Endodermal cell (in vitro differentiated cells): ENCODE measurements around the gene XRN1. TPM values are rescaled to one million over a fixed set of nuclear protein-coding genes. Genes with fewer than 3 reads are reported as not detected.
A peak's percentile ranks its signal among the peaks of the same experiment; 100 is the strongest.
"Not testable (repeated sequence)": the region's sequence is repeated elsewhere in the genome, so short reads cannot be mapped to it uniquely, and the experiment has no call there.

ENCODE experiments used
- DNase-seq: peaks from one replicate; pipeline ENCODE4 v3.0.0-alpha.2; 2017
- H3K27ac ChIP-seq: 2 replicates; pipeline ENCODE4 v1.5.1; 2013; ENCODE audit warnings: mild to moderate bottlenecking, low read depth, low read length, moderate library complexity
- H3K27me3 ChIP-seq: 2 replicates; pipeline ENCODE4 v1.6.1; 2013; ENCODE audit warnings: mild to moderate bottlenecking, low read length, moderate library complexity; ENCODE audit not compliant: insufficient read depth, control insufficient read depth, poor library complexity, severe bottlenecking
- H3K36me3 ChIP-seq: 2 replicates; pipeline ENCODE4 v1.7.0; 2013; ENCODE audit warnings: mild to moderate bottlenecking, low read length, moderate library complexity; ENCODE audit not compliant: control insufficient read depth, insufficient read depth
- H3K4me1 ChIP-seq: one replicate; pipeline ENCODE4 v1.7.0; 2013; ENCODE audit warnings: low read length; ENCODE audit not compliant: control insufficient read depth, insufficient read depth
- H3K4me3 ChIP-seq: 2 replicates; pipeline ENCODE4 v1.5.1; 2013; ENCODE audit warnings: mild to moderate bottlenecking, low read length, moderate library complexity
- H3K9ac ChIP-seq: 2 replicates; pipeline ENCODE4 v1.6.1; 2013; ENCODE audit warnings: mild to moderate bottlenecking, low read length, moderate library complexity; ENCODE audit not compliant: poor library complexity, severe bottlenecking; ENCODE audit errors: extremely low read depth
- H3K9me3 ChIP-seq: 2 replicates; pipeline ENCODE4 v1.6.1; 2013; ENCODE audit warnings: mild to moderate bottlenecking, low read length, moderate library complexity; ENCODE audit not compliant: control insufficient read depth
- H3K27ac Mint-ChIP-seq: 2 replicates; pipeline ENCODE4 v1.8.0; 2020; ENCODE audit warnings: mixed read lengths
- H3K27me3 Mint-ChIP-seq: 2 replicates; pipeline ENCODE4 v1.8.0; 2021; ENCODE audit warnings: mild to moderate bottlenecking, mixed read lengths; ENCODE audit not compliant: insufficient read depth
- H3K36me3 Mint-ChIP-seq: 2 replicates; pipeline ENCODE4 v1.8.0; 2020; ENCODE audit warnings: low read depth, mixed read lengths
- H3K4me1 Mint-ChIP-seq: 2 replicates; pipeline ENCODE4 v1.8.0; 2020; ENCODE audit warnings: mixed read lengths
- H3K4me3 Mint-ChIP-seq: 2 replicates; pipeline ENCODE4 v1.8.0; 2020; ENCODE audit warnings: mild to moderate bottlenecking, moderate library complexity, mixed read lengths
- H3K9me3 Mint-ChIP-seq: 2 replicates; pipeline ENCODE4 v1.8.0; 2020; ENCODE audit warnings: mild to moderate bottlenecking, mixed read lengths
- CTCF ChIP-seq: fragments of 200-600 bp; sonication (generic); conservative IDR thresholded peaks from 2 replicates; pipeline ENCODE4 v1.5.0; 2021; ENCODE audit warnings: antibody characterized with exemption, mild to moderate bottlenecking
- WGBS, 2 experiments: methylation state at CpG; one replicate each; pipeline versions ENCODE4 v1.1.5 to v1.1.7; 2013; ENCODE audit warnings: missing lambda C conversion rate in 2 of 2, mixed read lengths in 1 of 2; ENCODE audit not compliant: insufficient coverage in 1 of 2, insufficient read length in 1 of 2; 5-methylcytosine and 5-hydroxymethylcytosine counted together
- total RNA-seq, 2 donors: library from RNA; stranded (reverse); fragmentation: NEBNext Ultra II Directional in 1 of 2; extraction: Animal tissue kit (Norgen Biotek cat#: 25700) in 1 of 2; gene quantifications; 2 replicates in 1 of 2; 3 replicates in 1 of 2; pipeline ENCODE4 v1.2.1, GENCODE V29; 2021

Gene XRN1
- total RNA-seq, 2 donors from 2014 or later: 27.6 to 29.3 TPM

DNA sequence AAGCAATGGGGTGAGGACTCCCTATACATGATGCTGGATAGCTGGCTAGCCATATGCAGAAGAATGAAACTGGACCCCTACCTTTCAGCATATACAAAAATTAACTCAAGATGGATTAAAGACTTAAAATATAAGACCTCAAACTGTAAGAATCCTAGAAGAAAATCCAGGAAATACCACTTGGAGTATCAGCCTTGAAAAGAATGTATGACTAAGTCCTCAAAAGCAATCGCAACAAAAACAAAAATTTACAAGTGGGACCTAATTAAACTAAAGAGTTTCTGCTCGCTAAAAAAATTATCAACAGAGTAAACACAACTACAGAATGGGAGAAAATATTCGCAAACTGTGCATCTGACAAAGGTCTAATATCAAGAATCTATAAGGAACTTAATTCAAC is 94.3 kb downstream of the XRN1 start:
- Mint-ChIP-seq H3K9me3 (peaks cover 2% of the 10 kb centered on the region), H3K27me3 (no peaks in the 10 kb centered on the region), H3K4me3 (no peak overlapping the region), H3K27ac (no peak overlapping the region), H3K36me3 (peaks cover 47% of the 10 kb centered on the region), H3K4me1 (no peaks in the 10 kb centered on the region)
- Histone ChIP-seq H3K4me1 (no peaks in the 10 kb centered on the region), H3K9me3 (no peaks in the 10 kb centered on the region), H3K4me3 (no peak overlapping the region), H3K9ac (no peak overlapping the region), H3K27me3 (no peaks in the 10 kb centered on the region), H3K27ac (no peak overlapping the region), H3K36me3 (peaks cover 72% of the 10 kb centered on the region)
- no peak for DNase-seq
- TF ChIP-seq CTCF: no peak
- WGBS, 2 experiments: 94 to 95% methylated on average over 3 of the region's 3 CpGs

DNA sequence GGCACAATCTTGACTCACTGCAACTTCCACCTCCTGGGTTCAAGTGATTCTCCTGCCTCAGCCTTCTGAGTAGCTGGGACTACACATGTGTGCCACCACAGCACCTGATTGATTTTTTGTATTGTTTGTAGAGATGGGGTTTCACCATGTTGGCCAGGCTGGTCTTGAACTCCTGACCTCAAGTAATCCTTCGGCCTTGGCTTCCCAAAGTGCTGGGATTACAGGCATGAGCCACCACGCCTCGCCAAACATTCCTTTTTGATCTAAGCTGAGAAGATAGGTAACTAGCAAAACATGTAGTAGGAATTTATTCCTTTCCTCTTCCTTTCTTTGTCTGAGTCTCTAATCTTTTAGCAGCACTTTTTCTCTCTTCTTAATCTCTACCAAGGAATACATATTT is 95.1 kb downstream of the XRN1 start:
- not testable (repeated sequence) for H3K27ac ChIP-seq, H3K9ac ChIP-seq, H3K4me1 Mint-ChIP-seq, H3K9me3 Mint-ChIP-seq, DNase-seq, H3K27ac Mint-ChIP-seq, H3K27me3 Mint-ChIP-seq, H3K9me3 ChIP-seq, H3K4me1 ChIP-seq, H3K4me3 ChIP-seq, H3K27me3 ChIP-seq, H3K4me3 Mint-ChIP-seq
- peaks cover 46% of the 10 kb centered on the region for H3K36me3 Mint-ChIP-seq
- H3K36me3 ChIP-seq: peaks cover 66% of the 10 kb centered on the region
- 80 to 99% methylated on average over 2 to 3 of the region's 3 CpGs for WGBS, 2 experiments

GRCh38 chr3:142348460-142348859 is 99.4 kb downstream of the XRN1 start:
- WGBS, 2 experiments: 89% methylated on average over 1 of the region's 1 CpG; no CpG with 5 or more reads in 1 of the 2 experiments
- peaks cover 38% of the 10 kb centered on the region for H3K36me3 Mint-ChIP-seq
- Histone ChIP-seq H3K4me3 (no peak overlapping the region), H3K9ac (no peak overlapping the region), H3K36me3 (peaks cover 48% of the 10 kb centered on the region), H3K9me3 (no peaks in the 10 kb centered on the region), H3K27ac (no peak overlapping the region), H3K4me1 (no peaks in the 10 kb centered on the region), H3K27me3 (no peaks in the 10 kb centered on the region)
- no peak overlapping the region for H3K4me3 Mint-ChIP-seq
- no peak overlapping the region for H3K27ac Mint-ChIP-seq
- no peaks in the 10 kb centered on the region for H3K4me1 Mint-ChIP-seq
- H3K9me3 Mint-ChIP-seq: peaks cover 2% of the 10 kb centered on the region
- TF ChIP-seq CTCF: no peak
- no peak for DNase-seq
- no peaks in the 10 kb centered on the region for H3K27me3 Mint-ChIP-seq

- H3K4me1 ChIP-seq: no peaks in the 10 kb centered on the region
- no peak for DNase-seq
- peak overlapping the region; percentile 39 for H3K27ac Mint-ChIP-seq
- H3K4me3 Mint-ChIP-seq: no peak overlapping the region
- peaks cover 19% of the 10 kb centered on the region for H3K36me3 ChIP-seq
- WGBS, 2 experiments: 79 to 90% methylated on average over 2 to 3 of the region's 3 CpGs
- H3K4me3 ChIP-seq: no peak overlapping the region
- peaks cover 8% of the 10 kb centered on the region for H3K9me3 Mint-ChIP-seq
- H3K27ac ChIP-seq: no peak overlapping the region
- H3K9me3 ChIP-seq: peaks cover 4% of the 10 kb centered on the region
- no peaks in the 10 kb centered on the region for H3K27me3 Mint-ChIP-seq
- peaks cover 36% of the 10 kb centered on the region for H3K36me3 Mint-ChIP-seq
- H3K9ac ChIP-seq: no peak overlapping the region
- H3K4me1 Mint-ChIP-seq: peaks cover 2% of the 10 kb centered on the region
- TF ChIP-seq CTCF: no peak
- H3K27me3 ChIP-seq: no peaks in the 10 kb centered on the region
Observed at GRCh38 chr3:142337994-142338393, 109.8 kb downstream of the XRN1 start.
